Brain pericyte (primary cell): ENCODE data around the gene FAM120B.

Experiments
- DNase-seq: peaks from one replicate; pipeline ENCODE4 v3.0.0-alpha.2; 2012; ENCODE audit warnings: low read depth, low spot score

FAM120B gene

DNA sequence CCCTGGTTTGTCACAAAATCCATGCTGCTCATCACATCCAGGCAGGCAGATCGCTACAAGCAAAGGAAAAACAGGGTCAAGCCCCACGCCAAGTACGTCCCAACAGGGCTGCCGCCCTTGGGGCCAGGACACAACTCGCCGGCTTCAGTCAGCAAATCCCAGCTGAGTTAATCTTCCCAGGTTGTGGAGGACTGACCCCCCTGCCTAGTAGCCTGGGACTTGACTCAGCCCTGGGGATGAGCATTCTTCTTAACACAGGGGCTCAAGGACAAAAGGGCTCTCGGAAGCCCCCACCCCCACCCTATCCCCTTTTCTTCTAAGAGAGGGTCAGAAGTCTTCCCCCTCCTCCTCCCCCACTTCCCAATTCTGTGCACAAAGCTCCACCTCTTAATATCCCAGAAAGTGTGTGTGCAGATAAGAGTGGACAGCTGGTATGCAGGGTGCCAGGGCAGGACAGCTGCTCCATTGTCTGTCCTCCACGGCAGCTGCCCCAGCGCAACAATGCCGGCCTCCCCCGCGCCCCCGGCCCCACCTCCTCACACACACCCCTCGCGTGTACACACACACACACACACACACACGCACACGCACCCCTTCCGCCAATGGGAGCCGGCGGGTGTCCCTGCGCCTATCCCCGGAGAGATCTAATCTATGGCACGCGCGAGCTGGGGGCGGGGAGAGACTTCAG is 20.2 kb upstream of the FAM120B start:
- no peak for DNase-seq

GRCh38 chr6:170286934-170287265 is 19.7 kb upstream of the FAM120B start:
- no peak for DNase-seq

DNA sequence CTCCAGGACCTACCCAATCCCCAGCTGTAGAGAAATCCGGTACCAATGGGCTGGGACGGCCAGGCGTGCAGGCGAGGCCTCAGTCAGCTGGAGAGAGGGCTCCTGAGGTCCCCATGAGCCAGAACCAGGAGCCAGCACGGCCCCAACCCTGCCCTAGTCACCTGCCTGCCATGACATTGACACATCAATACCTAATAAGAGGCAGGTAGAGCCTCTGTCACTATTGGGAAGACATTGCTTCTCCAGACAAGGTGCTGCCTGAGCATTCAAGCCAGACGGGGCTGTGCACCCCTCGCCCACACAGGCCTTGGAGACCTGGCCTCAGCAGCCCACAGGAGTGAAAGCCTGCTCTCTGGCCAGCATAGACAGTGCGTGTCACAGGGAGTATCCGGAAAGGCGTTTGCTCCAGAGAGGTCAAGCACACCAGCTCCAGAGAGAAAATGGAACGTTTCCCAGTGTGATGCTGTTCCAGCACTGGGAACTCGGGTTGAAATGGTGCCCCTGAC is 19.1 kb upstream of the FAM120B start:
- DNase-seq = no peak

- no peak for DNase-seq
These were observed 18.4 kb upstream of the FAM120B start for GRCh38 chr6:170288091-170288631.

DNA sequence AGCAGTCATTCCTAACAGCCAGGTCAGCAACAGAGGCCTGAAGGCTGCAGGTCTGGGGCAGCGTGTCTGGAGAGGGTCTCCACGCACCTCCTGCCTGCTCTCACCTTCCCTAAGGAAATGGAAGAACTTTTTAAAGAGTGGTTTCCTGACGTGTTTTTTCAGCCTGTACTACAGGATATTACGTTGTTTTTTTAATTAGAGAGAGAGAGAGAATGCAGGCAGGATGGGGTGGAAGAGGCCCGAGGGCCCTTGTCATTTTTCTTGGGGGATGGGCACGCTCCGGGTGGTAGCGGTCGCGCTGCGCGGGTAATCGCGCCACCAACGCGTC is 17.7 kb upstream of the FAM120B start:
- no peak for DNase-seq

- DNase-seq = no peak
These were observed 17.2 kb upstream of the FAM120B start for GRCh38 chr6:170289180-170289931.

GRCh38 chr6:170289951-170290295 is 16.6 kb upstream of the FAM120B start:
- no peak for DNase-seq

- DNase-seq = no peak
These were observed 16.0 kb upstream of the FAM120B start, which contains the start of gene DLL1 for GRCh38 chr6:170290296-170291128. TSS of gene DLL1 (minus strand) at chr6:170291078. CDS start at chr6:170290139, 939 bp downstream.

GRCh38 chr6:170291271-170292110 is 15.1 kb upstream of the FAM120B start:
- DNase-seq = no peak

DNA sequence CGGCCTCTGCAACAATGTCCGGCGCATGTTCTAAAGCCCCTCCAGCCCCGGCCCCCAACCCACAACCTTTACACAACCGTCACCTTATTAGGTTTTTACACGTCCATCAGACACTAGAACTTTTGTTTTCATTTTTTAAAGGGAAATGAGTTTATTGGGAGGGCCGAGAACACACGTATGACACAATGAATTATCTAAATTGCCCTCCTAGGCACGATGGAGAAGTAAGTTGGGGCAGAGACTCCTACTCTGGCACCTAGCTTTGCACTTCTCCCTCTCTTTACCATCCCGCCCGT is 14.5 kb upstream of the FAM120B start:
- no peak for DNase-seq

DNA sequence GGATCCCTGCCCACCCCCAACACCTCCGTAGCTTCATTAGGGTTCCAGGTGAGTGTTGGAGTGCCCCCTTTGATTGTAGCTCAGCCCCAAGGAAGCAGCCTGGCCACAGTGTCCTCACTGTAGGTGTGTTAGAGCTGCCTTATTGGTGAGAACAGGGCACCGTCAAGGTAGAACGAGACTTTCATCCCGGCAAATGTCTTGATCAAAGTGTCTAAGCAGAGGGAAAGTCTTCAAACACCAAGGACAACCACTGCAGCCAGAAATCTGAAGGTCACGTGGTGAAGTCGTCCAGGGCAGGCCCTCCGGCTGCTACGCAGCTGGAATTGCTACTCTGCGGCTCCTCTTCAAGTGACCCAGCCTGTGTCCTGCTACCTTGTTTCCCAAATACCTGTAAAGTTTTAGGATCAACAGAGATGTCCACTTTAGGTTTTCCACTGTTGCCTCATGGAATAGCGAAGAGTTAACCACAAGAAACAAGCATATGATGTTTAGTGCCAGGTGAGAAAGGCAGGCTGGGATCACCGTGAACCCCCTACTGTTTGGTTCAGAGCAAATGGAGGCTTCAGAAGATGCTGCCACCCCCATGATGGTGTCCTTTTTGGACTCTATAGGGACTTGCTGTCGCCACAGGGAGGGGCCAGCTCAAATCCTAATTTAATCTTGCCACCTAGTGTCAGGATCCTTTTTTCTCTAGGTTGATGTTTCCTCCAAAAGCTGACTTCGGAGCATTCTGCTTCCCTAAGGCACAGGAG is 14.0 kb upstream of the FAM120B start:
- no peak for DNase-seq

- no peak for DNase-seq
These were observed 13.0 kb upstream of the FAM120B start for GRCh38 chr6:170293341-170294231.

DNA sequence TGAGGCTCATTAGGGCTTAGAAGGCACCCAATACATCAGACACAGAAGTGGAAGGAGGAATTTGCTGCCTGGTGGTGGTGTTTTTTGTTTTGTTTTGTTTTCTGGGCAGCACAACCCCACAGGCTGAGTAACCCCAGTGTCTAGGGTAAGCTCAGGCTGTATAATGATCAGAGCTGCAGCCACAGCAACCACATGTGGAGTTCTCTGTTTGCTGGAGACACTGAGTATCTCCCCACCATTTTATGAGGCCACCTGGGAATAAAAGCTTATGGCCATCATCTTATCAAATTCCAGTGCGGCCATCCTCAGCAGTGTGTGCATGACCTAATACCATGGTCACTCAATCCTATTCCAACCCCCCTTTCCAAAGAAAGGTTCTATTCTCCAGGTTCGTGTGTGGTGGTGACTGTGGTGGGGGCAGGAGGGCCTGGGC is 12.2 kb upstream of the FAM120B start:
- DNase-seq = no peak

GRCh38 chr6:170294813-170295509 is 11.6 kb upstream of the FAM120B start:
- DNase-seq = no peak

GRCh38 chr6:170295510-170296422 is 10.8 kb upstream of the FAM120B start:
- DNase-seq = no peak

- no peak for DNase-seq
These were observed 10.2 kb upstream of the FAM120B start for GRCh38 chr6:170296423-170296745.

- no peak for DNase-seq
These were observed 9.6 kb upstream of the FAM120B start for GRCh38 chr6:170296746-170297575.
